DOHH2 (cell line): Measurements from ENCODE around the gene KIRREL3.

Experiments
- H3F3A ChIP-seq: fragments of 200-600 bp; sonication (generic), shearing (Covaris generic); 2 replicates; pipeline ENCODE4 v1.6.0; 2016; ENCODE audit warnings: antibody characterized with exemption, mild to moderate bottlenecking; ENCODE audit not compliant: control insufficient read depth, insufficient read depth
- H3K27ac ChIP-seq: fragments of 200-600 bp; sonication (generic); 2 replicates; pipeline ENCODE4 v1.5.1; 2014; ENCODE audit warnings: low read depth, mild to moderate bottlenecking, low read length, moderate library complexity
- H3K27me3 ChIP-seq: fragments of 200-600 bp; sonication (generic); 2 replicates; pipeline ENCODE4 v1.6.1; 2014; ENCODE audit warnings: mild to moderate bottlenecking, low read length, mixed read lengths; ENCODE audit not compliant: control insufficient read depth
- H3K36me3 ChIP-seq: fragments of 200-600 bp; sonication (generic); 2 replicates; pipeline ENCODE4 v1.6.1; 2014; ENCODE audit warnings: mild to moderate bottlenecking, low read length, moderate library complexity, mixed read lengths; ENCODE audit not compliant: control insufficient read depth
- H3K4me1 ChIP-seq: fragments of 200-600 bp; sonication (generic); 2 replicates; pipeline ENCODE4 v1.6.1; 2014; ENCODE audit warnings: mild to moderate bottlenecking, low read length, mixed read lengths; ENCODE audit not compliant: control insufficient read depth
- H3K4me2 ChIP-seq: fragments of 200-600 bp; sonication (generic); 2 replicates; pipeline ENCODE4 v1.6.0; 2014; ENCODE audit warnings: mild to moderate bottlenecking, low read length, moderate library complexity
- H3K4me3 ChIP-seq: fragments of 200-600 bp; sonication (generic); 2 replicates; pipeline ENCODE4 v1.5.1; 2014; ENCODE audit warnings: mild to moderate bottlenecking, low read length, mixed read lengths
- H3K79me2 ChIP-seq: fragments of 200-600 bp; sonication (generic); 2 replicates; pipeline ENCODE4 v1.6.1; 2014; ENCODE audit warnings: mild to moderate bottlenecking, low read length, mixed read lengths; ENCODE audit not compliant: control insufficient read depth
- H3K9me2 ChIP-seq: fragments of 200-600 bp; sonication (generic); replicated peaks from 2 replicates; pipeline ENCODE4 v1.6.1; 2014; ENCODE audit warnings: mild to moderate bottlenecking, low read length, mixed read lengths; ENCODE audit not compliant: control insufficient read depth
- H3K9me3 ChIP-seq: fragments of 200-600 bp; sonication (generic); 2 replicates; pipeline ENCODE4 v1.6.1; 2014; ENCODE audit warnings: antibody characterized with exemption, low read length, mixed read lengths; ENCODE audit not compliant: control insufficient read depth, insufficient read depth
- H4K20me1 ChIP-seq: fragments of 200-600 bp; sonication (generic); 2 replicates; pipeline ENCODE4 v1.6.0; 2014; ENCODE audit warnings: low read depth, mild to moderate bottlenecking, antibody characterized with exemption, low read length, moderate library complexity; ENCODE audit not compliant: control insufficient read depth, insufficient read depth
- EZH2phosphoT487 ChIP-seq: fragments of 200-600 bp; sonication (generic); IDR thresholded peaks from 2 replicates; pipeline ENCODE4 v1.6.1; 2017; ENCODE audit warnings: borderline replicate concordance, mild to moderate bottlenecking, antibody characterized with exemption, low read length, moderate library complexity, mixed read lengths
- TF ChIP-seq, protein P1 (sequence below): fragments of 200-600 bp; sonication (generic); IDR thresholded peaks from one replicate; pipeline ENCODE4 v1.5.1; 2014; ENCODE audit warnings: antibody characterized with exemption, mild to moderate bottlenecking, low read depth, low read length; ENCODE audit not compliant: poor library complexity, severe bottlenecking

KIRREL3 gene

GRCh38 chr11:126698576-126698975 is 302.0 kb downstream of the KIRREL3 start:
- H4K20me1 ChIP-seq, result no peaks in the 10 kb centered on the region
- no peaks in the 10 kb centered on the region for H3K27me3 ChIP-seq
- H3K27ac ChIP-seq, result no peak overlapping the region
- H3K9me3 ChIP-seq, result no peaks in the 10 kb centered on the region
- no peaks in the 10 kb centered on the region for H3K9me2 ChIP-seq
- H3K4me3 ChIP-seq, result no peak overlapping the region
- H3K36me3 ChIP-seq, result no peaks in the 10 kb centered on the region
- no peak overlapping the region for H3K4me2 ChIP-seq
- no peak for TF ChIP-seq EZH2phosphoT487
- TF ChIP-seq, protein P1, sequence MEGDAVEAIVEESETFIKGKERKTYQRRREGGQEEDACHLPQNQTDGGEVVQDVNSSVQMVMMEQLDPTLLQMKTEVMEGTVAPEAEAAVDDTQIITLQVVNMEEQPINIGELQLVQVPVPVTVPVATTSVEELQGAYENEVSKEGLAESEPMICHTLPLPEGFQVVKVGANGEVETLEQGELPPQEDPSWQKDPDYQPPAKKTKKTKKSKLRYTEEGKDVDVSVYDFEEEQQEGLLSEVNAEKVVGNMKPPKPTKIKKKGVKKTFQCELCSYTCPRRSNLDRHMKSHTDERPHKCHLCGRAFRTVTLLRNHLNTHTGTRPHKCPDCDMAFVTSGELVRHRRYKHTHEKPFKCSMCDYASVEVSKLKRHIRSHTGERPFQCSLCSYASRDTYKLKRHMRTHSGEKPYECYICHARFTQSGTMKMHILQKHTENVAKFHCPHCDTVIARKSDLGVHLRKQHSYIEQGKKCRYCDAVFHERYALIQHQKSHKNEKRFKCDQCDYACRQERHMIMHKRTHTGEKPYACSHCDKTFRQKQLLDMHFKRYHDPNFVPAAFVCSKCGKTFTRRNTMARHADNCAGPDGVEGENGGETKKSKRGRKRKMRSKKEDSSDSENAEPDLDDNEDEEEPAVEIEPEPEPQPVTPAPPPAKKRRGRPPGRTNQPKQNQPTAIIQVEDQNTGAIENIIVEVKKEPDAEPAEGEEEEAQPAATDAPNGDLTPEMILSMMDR, result no peak
- no peaks in the 10 kb centered on the region for H3F3A ChIP-seq
- no peaks in the 10 kb centered on the region for H3K79me2 ChIP-seq
- no peaks in the 10 kb centered on the region for H3K4me1 ChIP-seq

GRCh38 chr11:126697936-126698335 is 302.6 kb downstream of the KIRREL3 start:
- no peaks in the 10 kb centered on the region for H3K9me3 ChIP-seq
- no peaks in the 10 kb centered on the region for H3K4me1 ChIP-seq
- no peak overlapping the region for H3K27ac ChIP-seq
- no peaks in the 10 kb centered on the region for H3K27me3 ChIP-seq
- TF ChIP-seq, protein P1, result no peak
- TF ChIP-seq EZH2phosphoT487, result no peak
- H3K79me2 ChIP-seq, result no peaks in the 10 kb centered on the region
- no peaks in the 10 kb centered on the region for H3K9me2 ChIP-seq
- H3F3A ChIP-seq, result no peaks in the 10 kb centered on the region
- no peaks in the 10 kb centered on the region for H3K36me3 ChIP-seq
- no peak overlapping the region for H3K4me3 ChIP-seq
- no peaks in the 10 kb centered on the region for H4K20me1 ChIP-seq
- H3K4me2 ChIP-seq, result no peak overlapping the region

- no peak for TF ChIP-seq EZH2phosphoT487
- TF ChIP-seq, protein P1, result no peak
- Histone ChIP-seq H3K79me2 (no peaks in the 10 kb centered on the region), H3K9me2 (no peaks in the 10 kb centered on the region), H3K9me3 (no peaks in the 10 kb centered on the region), H4K20me1 (no peaks in the 10 kb centered on the region), H3K27me3 (no peaks in the 10 kb centered on the region), H3K4me2 (no peak overlapping the region), H3K4me3 (no peak overlapping the region), H3F3A (no peaks in the 10 kb centered on the region), H3K36me3 (no peaks in the 10 kb centered on the region), H3K27ac (no peak overlapping the region), H3K4me1 (no peaks in the 10 kb centered on the region)
These were observed 303.6 kb downstream of the KIRREL3 start for GRCh38 chr11:126696982-126697381.

- H4K20me1 ChIP-seq, result no peaks in the 10 kb centered on the region
- no peak overlapping the region for H3K4me2 ChIP-seq
- H3F3A ChIP-seq, result no peaks in the 10 kb centered on the region
- no peaks in the 10 kb centered on the region for H3K27me3 ChIP-seq
- H3K27ac ChIP-seq, result no peak overlapping the region
- H3K36me3 ChIP-seq, result no peaks in the 10 kb centered on the region
- no peaks in the 10 kb centered on the region for H3K4me1 ChIP-seq
- H3K9me3 ChIP-seq, result no peaks in the 10 kb centered on the region
- TF ChIP-seq, protein P1, result no peak
- TF ChIP-seq EZH2phosphoT487, result no peak
- no peaks in the 10 kb centered on the region for H3K79me2 ChIP-seq
- H3K4me3 ChIP-seq, result no peak overlapping the region
- H3K9me2 ChIP-seq, result no peaks in the 10 kb centered on the region
These were observed 305.3 kb downstream of the KIRREL3 start for GRCh38 chr11:126695293-126695692.
